ENCODE data around the gene TRIM17. TPM values are rescaled to one million over a fixed set of nuclear protein-coding genes. Genes with fewer than 3 reads are reported as not detected.
A peak's percentile ranks its signal among the peaks of the same experiment; 100 is the strongest.

The TRIM17 gene
- polyA plus RNA-seq, 1 of the 3 experiments (the other 2 are of a cell fraction), result 1.6 TPM

- WGBS (ENCODE audit: low lambda C conversion rate), result 47% methylated on average over 33 of the region's 48 CpGs
- Histone ChIP-seq H3K4me1 (ENCODE audit: control insufficient read depth in 1 of 2, insufficient read depth in 2 of 2, low read depth in 1 of 2, low read length in 1 of 2) (peaks cover 7 to 14% of the 10 kb centered on the region in 2 experiments; a peak in 2 of 4 replicates), H3K9me3 (no peaks in the 10 kb centered on the region), H3K9ac (peak overlapping the region; percentile 53), H4K20me1 (ENCODE audit: insufficient read depth) (no peaks in the 10 kb centered on the region), H3K27ac (ENCODE audit: low read depth in 2 of 2, low read length in 1 of 2) (peak overlapping the region in 1 of 2 experiments; percentile 3; a peak in 1 of 4 replicates), H3K79me2 (ENCODE audit: insufficient read depth) (no peaks in the 10 kb centered on the region), H3K9me2 (no peaks in the 10 kb centered on the region), H3K4me3 (ENCODE audit: low read depth in 2 of 2, low read length in 1 of 2) (peak overlapping the region; percentile 56 to 69), H3K4me2 (peak overlapping the region; percentile 87), H2AFZ (ENCODE audit: low read depth) (peak overlapping the region; percentile 93), H3F3A (replicated peaks; ENCODE audit: insufficient read depth) (no peaks in the 10 kb centered on the region), H3K27me3 (ENCODE audit: insufficient read depth) (no peaks in the 10 kb centered on the region), H3K36me3 (replicated peaks in 1 of 2; ENCODE audit: control insufficient read depth in 1 of 2, insufficient read depth in 2 of 2, low read length in 1 of 2) (no peaks in the 10 kb centered on the region)
- TF ChIP-seq YY1 (IDR thresholded peaks at IDR 0.05; ENCODE audit: low read depth) (no peak), GATA2 (CRISPR knock-in tag; IDR thresholded peaks at IDR 0.05) (no peak), EZH2phosphoT487 (IDR thresholded peaks at IDR 0.05; ENCODE audit: borderline replicate concordance, low read depth) (no peak), JUND (IDR thresholded peaks at IDR 0.05) (no peak), REST (IDR thresholded peaks at IDR 0.05; ENCODE audit: low read depth, low read length) (no peak), IRF3 (IDR thresholded peaks at IDR 0.05; ENCODE audit: low read depth, low read length) (no peak), MEF2A (IDR thresholded peaks at IDR 0.05; ENCODE audit: borderline replicate concordance, low read depth) (no peak), SIN3A (IDR thresholded peaks at IDR 0.05; ENCODE audit: borderline replicate concordance, low read depth, low read length) (no peak), CTCF (IDR thresholded peaks at IDR 0.05) (no peak), CHD2 (IDR thresholded peaks at IDR 0.05; ENCODE audit: low read length, partially characterized antibody) (no peak), TEAD4 (IDR thresholded peaks at IDR 0.05; ENCODE audit: borderline replicate concordance, insufficient read depth) (no peak), RCOR1 (IDR thresholded peaks at IDR 0.05; ENCODE audit: low read length) (no peak), EP300 (IDR thresholded peaks at IDR 0.05; ENCODE audit: borderline replicate concordance in 1 of 2, low read depth in 1 of 2, low read length in 1 of 2) (no peak)
- CTCF ChIA-PET, result interaction anchor here (0.8 to 2.9 kb wide), 9 partner anchors 8 to 136 kb away, joined by 3 to 20 read pairs (median 4); a partner anchor contains a TSS
- DNase-seq, result no peak
- POLR2A ChIA-PET, result interaction anchor here (1.0 kb wide), 1 partner anchor 78 kb away, joined by 3 read pairs; a partner anchor contains a TSS
Measured at GRCh38 chr1:228378873-228379460, 37.7 kb downstream of the TRIM17 start.
